ENCODE data around the gene RSPRY1. TPM values are rescaled to one million over a fixed set of nuclear protein-coding genes. Genes with fewer than 3 reads are reported as not detected.

The RSPRY1 gene
- total RNA-seq, 1 donor from 2014 or later = 38.9 TPM

GRCh38 chr16:57252148-57252721, 66.1 kb downstream of the RSPRY1 start:
- Mint-ChIP-seq H3K9me3 (ENCODE audit: low read depth) (no peaks in the 10 kb centered on the region), H3K4me3 (ENCODE audit: unreplicated experiment) (no peak overlapping the region), H3K4me1 (ENCODE audit: low read depth) (no peaks in the 10 kb centered on the region), H3K36me3 (ENCODE audit: low read depth) (peaks cover 27% of the 10 kb centered on the region), H3K27ac (ENCODE audit: unreplicated experiment) (no peak overlapping the region), H3K27me3 (ENCODE audit: low read depth) (no peaks in the 10 kb centered on the region)
- TF ChIP-seq CTCF (IDR thresholded peaks at IDR 0.05) = no peak
- peak; percentile 84 for DNase-seq (ENCODE audit: low spot score)

DNA sequence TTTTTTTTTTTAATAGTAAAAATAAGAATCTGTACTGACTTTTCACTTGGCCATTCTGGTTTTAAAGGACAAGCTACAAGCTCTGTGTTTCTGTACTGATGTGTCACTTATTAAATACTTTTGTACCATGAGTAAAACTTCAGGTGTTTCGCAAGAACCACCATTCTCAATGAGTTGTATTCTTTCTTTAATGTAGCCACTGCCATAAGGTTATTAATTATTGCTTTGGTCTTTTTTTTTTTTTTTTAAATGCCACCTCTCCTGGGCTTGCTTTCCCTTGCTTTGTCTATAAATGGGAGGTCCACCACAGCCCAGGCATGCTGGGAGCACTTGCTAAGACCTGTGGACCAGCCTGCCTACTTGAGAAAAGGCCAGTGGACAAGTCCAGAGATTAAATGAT, 67.3 kb downstream of the RSPRY1 start:
- Mint-ChIP-seq H3K4me1 (ENCODE audit: low read depth) (no peaks in the 10 kb centered on the region), H3K4me3 (ENCODE audit: unreplicated experiment) (no peak overlapping the region), H3K27ac (ENCODE audit: unreplicated experiment) (no peak overlapping the region), H3K9me3 (ENCODE audit: low read depth) (no peaks in the 10 kb centered on the region), H3K36me3 (ENCODE audit: low read depth) (peaks cover 23% of the 10 kb centered on the region), H3K27me3 (ENCODE audit: low read depth) (no peaks in the 10 kb centered on the region)
- no peak for DNase-seq (ENCODE audit: low spot score)
- no peak for TF ChIP-seq CTCF (IDR thresholded peaks at IDR 0.05)

DNA sequence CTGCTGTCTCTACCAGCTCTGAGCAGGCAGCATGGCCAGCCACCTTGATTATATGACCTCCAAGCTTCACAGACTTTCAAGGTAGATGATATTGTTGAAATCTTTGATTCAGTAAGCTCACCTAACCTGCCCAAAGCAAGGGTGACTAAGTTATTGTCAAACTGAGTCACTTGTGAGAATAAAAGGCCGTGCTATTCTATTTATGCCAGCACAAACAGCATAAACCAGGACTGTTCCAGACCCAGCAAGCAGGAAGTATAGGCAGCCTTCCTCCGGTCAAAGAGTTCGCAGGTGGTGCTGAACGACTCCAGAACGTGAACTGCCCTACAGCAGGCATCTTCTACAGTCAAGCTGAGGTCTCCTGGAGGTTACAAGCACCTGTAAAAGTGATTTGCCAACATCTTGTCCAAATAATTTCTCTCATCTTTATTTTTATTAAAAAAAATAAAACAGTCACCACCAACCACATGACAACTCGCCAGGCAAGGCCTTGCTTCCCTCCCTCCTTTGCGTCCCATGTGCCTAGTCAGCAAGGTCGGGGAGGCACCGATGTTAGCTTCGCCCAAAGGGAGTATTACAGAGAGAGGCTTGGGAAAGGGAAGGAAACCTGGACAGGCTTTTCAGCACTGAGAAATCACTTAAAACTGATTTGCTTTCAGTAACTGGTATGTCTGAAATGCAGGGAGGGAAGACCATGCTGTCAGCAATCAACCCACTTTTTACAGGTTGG, 69.7 kb downstream of the RSPRY1 start:
- DNase-seq (ENCODE audit: low spot score) = peak; percentile 15
- Mint-ChIP-seq H3K27ac (ENCODE audit: unreplicated experiment) (no peak overlapping the region), H3K4me3 (ENCODE audit: unreplicated experiment) (no peak overlapping the region), H3K36me3 (ENCODE audit: low read depth) (peaks cover 13% of the 10 kb centered on the region), H3K27me3 (ENCODE audit: low read depth) (no peaks in the 10 kb centered on the region), H3K9me3 (ENCODE audit: low read depth) (no peaks in the 10 kb centered on the region), H3K4me1 (ENCODE audit: low read depth) (peaks cover 9% of the 10 kb centered on the region)
- TF ChIP-seq CTCF (IDR thresholded peaks at IDR 0.05) = no peak

DNA sequence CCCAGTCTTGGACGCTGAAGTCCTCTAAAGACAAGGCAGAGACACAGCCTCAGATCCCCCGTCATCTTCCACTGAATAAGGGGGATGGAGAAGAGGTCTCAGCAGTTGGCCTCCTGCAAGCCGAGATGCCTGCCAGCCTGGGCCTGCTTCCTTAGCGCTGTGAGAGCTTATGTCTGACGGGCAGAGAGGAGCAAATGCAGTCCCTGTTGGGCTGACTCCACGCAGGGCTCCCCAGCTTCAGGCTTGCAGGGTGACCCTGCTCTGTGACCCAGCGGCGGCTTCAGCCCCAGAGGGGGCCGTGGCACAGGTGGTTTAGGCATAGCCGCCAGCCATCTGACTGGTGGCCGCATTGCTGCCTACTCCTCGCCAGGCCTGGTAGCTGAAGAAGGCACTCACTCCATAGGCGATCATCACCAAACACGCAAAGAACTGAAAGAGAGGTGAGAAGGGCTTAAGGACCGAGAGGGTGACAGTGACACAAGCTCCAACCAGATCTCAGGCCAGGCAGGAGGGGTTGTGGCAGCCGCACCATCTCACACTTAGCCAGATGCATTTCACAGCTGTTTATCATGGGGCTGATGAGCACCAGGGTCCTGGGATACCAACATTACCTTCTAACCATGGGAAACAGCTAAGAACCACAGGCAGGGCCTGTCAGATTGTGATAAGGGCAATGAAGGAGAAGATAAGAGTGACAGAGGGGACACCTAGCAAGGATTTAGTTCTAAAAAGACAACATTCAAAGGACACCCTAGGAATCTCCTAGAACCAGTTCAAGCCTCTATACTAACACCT, 70.7 kb downstream of the RSPRY1 start:
- DNase-seq (ENCODE audit: low spot score) = peak; percentile 85
- Mint-ChIP-seq H3K9me3 (ENCODE audit: low read depth) (no peaks in the 10 kb centered on the region), H3K27me3 (ENCODE audit: low read depth) (no peaks in the 10 kb centered on the region), H3K36me3 (ENCODE audit: low read depth) (peaks cover 9% of the 10 kb centered on the region), H3K4me3 (ENCODE audit: unreplicated experiment) (no peak overlapping the region), H3K4me1 (ENCODE audit: low read depth) (peaks cover 9% of the 10 kb centered on the region), H3K27ac (ENCODE audit: unreplicated experiment) (no peak overlapping the region)
- TF ChIP-seq CTCF (IDR thresholded peaks at IDR 0.05) = no peak

- H3K9me3 Mint-ChIP-seq (ENCODE audit: low read depth) = no peaks in the 10 kb centered on the region
- H3K27me3 Mint-ChIP-seq (ENCODE audit: low read depth) = no peaks in the 10 kb centered on the region
- no peak overlapping the region for H3K4me3 Mint-ChIP-seq (ENCODE audit: unreplicated experiment)
- TF ChIP-seq CTCF (IDR thresholded peaks at IDR 0.05) = no peak
- peaks cover 1% of the 10 kb centered on the region for H3K36me3 Mint-ChIP-seq (ENCODE audit: low read depth)
- peak; percentile 78 for DNase-seq (ENCODE audit: low spot score)
- H3K27ac Mint-ChIP-seq (ENCODE audit: unreplicated experiment) = no peak overlapping the region
- H3K4me1 Mint-ChIP-seq (ENCODE audit: low read depth) = peaks cover 9% of the 10 kb centered on the region
Measured at GRCh38 chr16:57257455-57258070, 71.4 kb downstream of the RSPRY1 start.

Measured in chondrocyte (in vitro differentiated cells).